Measurements from ENCODE around the gene WAPL. TPM values are rescaled to one million over a fixed set of nuclear protein-coding genes. Genes with fewer than 3 reads are reported as not detected.
A peak's percentile ranks its signal among the peaks of the same experiment; 100 is the strongest.

Gene WAPL
- polyA plus RNA-seq, 1 of the 3 experiments (the other 2 are of a cell fraction), result 8.7 TPM

DNA sequence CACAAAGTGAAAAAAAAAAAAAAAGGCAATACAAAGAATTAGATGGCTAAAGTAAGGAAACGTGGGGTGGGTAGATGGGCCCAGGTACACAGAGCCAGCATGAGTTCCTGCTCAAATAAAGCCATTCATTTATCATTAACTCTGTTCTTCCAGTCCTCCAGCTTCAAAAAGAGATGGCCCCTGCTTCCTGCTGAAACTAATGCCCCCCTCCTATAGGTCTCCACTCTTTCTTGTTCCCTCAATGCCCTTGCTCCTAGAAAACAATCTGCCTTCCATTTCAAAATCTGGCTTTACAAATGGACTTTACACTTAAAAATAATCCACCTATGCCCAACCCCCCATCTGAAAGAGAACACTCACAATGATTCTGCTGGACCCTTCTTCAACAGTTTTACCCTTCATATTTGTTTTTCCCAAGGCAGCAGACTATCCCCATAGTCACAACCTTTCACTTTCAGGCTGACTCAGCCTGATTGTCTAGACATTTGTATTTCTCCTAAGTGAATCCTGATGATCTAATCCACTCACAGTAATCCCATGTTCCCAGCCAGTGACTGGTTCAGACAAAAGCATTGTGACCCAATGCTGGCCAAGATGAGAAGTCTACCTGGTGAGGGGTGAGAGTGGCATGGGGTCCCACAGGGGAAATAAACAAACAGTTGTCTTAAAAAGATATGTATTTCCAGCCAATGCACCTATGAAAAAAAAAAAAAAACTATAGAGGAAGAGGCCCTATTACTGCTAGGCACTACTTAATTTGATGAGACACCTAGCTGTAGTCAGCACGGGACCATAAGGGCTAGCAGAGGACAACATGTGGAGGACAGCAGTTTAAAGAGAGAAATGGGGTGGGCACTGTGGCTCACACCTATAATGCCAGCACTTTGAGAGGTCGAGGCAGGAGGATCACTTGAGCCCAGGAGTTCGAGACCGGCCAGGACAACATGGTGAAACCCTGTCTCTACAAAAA, 80.4 kb downstream of the WAPL start:
- no peak for DNase-seq
- Histone ChIP-seq H3K27ac (ENCODE audit: low read depth in 2 of 2, low read length in 1 of 2) (peak overlapping the region in 1 of 2 experiments; percentile 60; a peak in 2 of 4 replicates), H3K79me2 (ENCODE audit: insufficient read depth) (peaks cover 18% of the 10 kb centered on the region; the same call in 1 of the 2 replicates), H2AFZ (ENCODE audit: low read depth) (no peak overlapping the region), H3K36me3 (replicated peaks in 1 of 2; ENCODE audit: control insufficient read depth in 1 of 2, insufficient read depth in 2 of 2, low read length in 1 of 2) (peaks cover 71 to 81% of the 10 kb centered on the region in 2 experiments), H3K4me3 (ENCODE audit: low read depth in 2 of 2, low read length in 1 of 2) (no peak overlapping the region), H3K4me2 (no peak overlapping the region), H3K9me3 (no peaks in the 10 kb centered on the region), H3K9ac (no peak overlapping the region), H3K9me2 (no peaks in the 10 kb centered on the region), H3K27me3 (ENCODE audit: insufficient read depth) (no peaks in the 10 kb centered on the region), H3K4me1 (ENCODE audit: control insufficient read depth in 1 of 2, insufficient read depth in 2 of 2, low read depth in 1 of 2, low read length in 1 of 2) (no peaks in the 10 kb centered on the region), H3F3A (replicated peaks; ENCODE audit: insufficient read depth) (peaks cover 11% of the 10 kb centered on the region), H4K20me1 (ENCODE audit: insufficient read depth) (0 out of 2 replicates have a peak, but pooled peaks cover 8% of the 10 kb centered on the region)
- TF ChIP-seq FOSL2 (IDR thresholded peaks at IDR 0.05; ENCODE audit: borderline replicate concordance, low read depth) (peak; percentile 20; the same call in 1 of the 2 replicates), TCF12 (IDR thresholded peaks at IDR 0.05) (no peak)
- ChIA-PET CTCF (no interaction called here), POLR2A (interaction anchor here (0.6 kb wide), 1 partner anchor 40 kb away, joined by 7 read pairs; no protein-coding TSS in a partner anchor)
- WGBS (ENCODE audit: low lambda C conversion rate), result 95% methylated on average over 5 of the region's 5 CpGs

DNA sequence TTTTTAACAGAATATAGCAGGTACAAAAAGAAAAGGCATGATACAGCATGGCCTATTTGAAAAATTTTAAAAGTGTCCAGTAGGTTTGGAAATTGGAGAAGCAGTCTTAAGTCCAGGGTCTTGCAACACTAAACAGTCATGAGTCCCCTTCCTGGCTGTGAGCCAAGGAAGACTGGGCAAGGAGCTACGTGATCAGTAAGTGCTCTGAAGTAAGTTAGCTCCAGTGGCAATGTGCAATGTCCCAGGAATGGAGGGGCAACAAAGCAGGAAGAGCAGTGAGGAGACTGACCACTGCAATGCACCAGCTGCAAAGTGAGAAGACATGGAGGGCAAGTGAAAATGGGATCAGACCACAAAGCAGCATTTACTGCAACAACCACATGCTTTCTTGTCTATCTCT, 82.0 kb downstream of the WAPL start:
- H3K27me3 ChIP-seq (ENCODE audit: insufficient read depth), result no peaks in the 10 kb centered on the region
- no peaks in the 10 kb centered on the region for H3K9me2 ChIP-seq
- DNase-seq, result no peak
- TF ChIP-seq MEF2A (IDR thresholded peaks at IDR 0.05; ENCODE audit: borderline replicate concordance, low read depth) (no peak), EP300 (IDR thresholded peaks at IDR 0.05; ENCODE audit: borderline replicate concordance in 1 of 2, low read depth in 1 of 2, low read length in 1 of 2) (no peak)
- H3K36me3 ChIP-seq (replicated peaks in 1 of 2; ENCODE audit: control insufficient read depth in 1 of 2, insufficient read depth in 2 of 2, low read length in 1 of 2), result peaks cover 73 to 82% of the 10 kb centered on the region in 2 experiments
- 60% methylated on average over 1 of the region's 1 CpG for WGBS (ENCODE audit: low lambda C conversion rate)
- no peak overlapping the region for H2AFZ ChIP-seq (ENCODE audit: low read depth)
- H3K4me3 ChIP-seq (ENCODE audit: low read depth in 2 of 2, low read length in 1 of 2), result no peak overlapping the region
- ChIA-PET POLR2A (no interaction called here), CTCF (interaction anchor here (1.0 kb wide), 1 partner anchor 38 kb away, joined by 3 read pairs; no protein-coding TSS in a partner anchor)
- peaks cover 17% of the 10 kb centered on the region; the same call in 1 of the 2 replicates for H3K79me2 ChIP-seq (ENCODE audit: insufficient read depth)
- H3K27ac ChIP-seq (ENCODE audit: low read depth in 2 of 2, low read length in 1 of 2), result no peak overlapping the region
- H3K9me3 ChIP-seq, result no peaks in the 10 kb centered on the region
- no peak overlapping the region for H3K9ac ChIP-seq
- peaks cover 11% of the 10 kb centered on the region for H3F3A ChIP-seq (replicated peaks; ENCODE audit: insufficient read depth)
- H3K4me1 ChIP-seq (ENCODE audit: control insufficient read depth in 1 of 2, insufficient read depth in 2 of 2, low read depth in 1 of 2, low read length in 1 of 2), result no peaks in the 10 kb centered on the region
- H3K4me2 ChIP-seq, result no peak overlapping the region
- H4K20me1 ChIP-seq (ENCODE audit: insufficient read depth), result 0 out of 2 replicates have a peak, but pooled peaks cover 8% of the 10 kb centered on the region

GRCh38 chr10:86438091-86438749, 83.4 kb downstream of the WAPL start:
- Histone ChIP-seq H3K9me3 (no peaks in the 10 kb centered on the region), H4K20me1 (ENCODE audit: insufficient read depth) (0 out of 2 replicates have a peak, but pooled peaks cover 8% of the 10 kb centered on the region), H3K4me2 (no peak overlapping the region), H3K4me1 (ENCODE audit: control insufficient read depth in 1 of 2, insufficient read depth in 2 of 2, low read depth in 1 of 2, low read length in 1 of 2) (no peaks in the 10 kb centered on the region), H2AFZ (ENCODE audit: low read depth) (no peak overlapping the region), H3K4me3 (ENCODE audit: low read depth in 2 of 2, low read length in 1 of 2) (no peak overlapping the region), H3K27me3 (ENCODE audit: insufficient read depth) (no peaks in the 10 kb centered on the region), H3K27ac (ENCODE audit: low read depth in 2 of 2, low read length in 1 of 2) (no peak overlapping the region), H3K9ac (no peak overlapping the region), H3K79me2 (ENCODE audit: insufficient read depth) (peaks cover 6% of the 10 kb centered on the region; the same call in 1 of the 2 replicates), H3K36me3 (replicated peaks in 1 of 2; ENCODE audit: control insufficient read depth in 1 of 2, insufficient read depth in 2 of 2, low read length in 1 of 2) (peaks cover 71 to 73% of the 10 kb centered on the region in 2 experiments), H3F3A (replicated peaks; ENCODE audit: insufficient read depth) (peaks cover 15% of the 10 kb centered on the region), H3K9me2 (no peaks in the 10 kb centered on the region)
- WGBS (ENCODE audit: low lambda C conversion rate), result 94% methylated on average over 8 of the region's 8 CpGs
- DNase-seq, result no peak
- ChIA-PET POLR2A (no interaction called here), CTCF (interaction anchor here (0.8 to 1.2 kb wide), 2 partner anchors 37 to 147 kb away, joined by 3 read pairs; no protein-coding TSS in a partner anchor)
- TF ChIP-seq SMC3 (IDR thresholded peaks at IDR 0.05; ENCODE audit: low read depth, low read length), result no peak
- no peak for TF ChIP-seq MEF2A (IDR thresholded peaks at IDR 0.05; ENCODE audit: borderline replicate concordance, low read depth)
- no peak for TF ChIP-seq TEAD4 (IDR thresholded peaks at IDR 0.05; ENCODE audit: borderline replicate concordance, insufficient read depth)
- no peak for TF ChIP-seq USF1 (IDR thresholded peaks at IDR 0.05; ENCODE audit: borderline replicate concordance, low read depth)
- no peak for TF ChIP-seq ELF1 (IDR thresholded peaks at IDR 0.05)
- TF ChIP-seq, protein P1, sequence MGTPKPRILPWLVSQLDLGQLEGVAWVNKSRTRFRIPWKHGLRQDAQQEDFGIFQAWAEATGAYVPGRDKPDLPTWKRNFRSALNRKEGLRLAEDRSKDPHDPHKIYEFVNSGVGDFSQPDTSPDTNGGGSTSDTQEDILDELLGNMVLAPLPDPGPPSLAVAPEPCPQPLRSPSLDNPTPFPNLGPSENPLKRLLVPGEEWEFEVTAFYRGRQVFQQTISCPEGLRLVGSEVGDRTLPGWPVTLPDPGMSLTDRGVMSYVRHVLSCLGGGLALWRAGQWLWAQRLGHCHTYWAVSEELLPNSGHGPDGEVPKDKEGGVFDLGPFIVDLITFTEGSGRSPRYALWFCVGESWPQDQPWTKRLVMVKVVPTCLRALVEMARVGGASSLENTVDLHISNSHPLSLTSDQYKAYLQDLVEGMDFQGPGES (IDR thresholded peaks at IDR 0.05; ENCODE audit: low read depth, low read length), result no peak
- no peak for TF ChIP-seq ZBTB33 (IDR thresholded peaks at IDR 0.05; ENCODE audit: borderline replicate concordance, low read depth)
- TF ChIP-seq USF2 (IDR thresholded peaks at IDR 0.05; ENCODE audit: borderline replicate concordance, low read depth, low read length), result no peak
- TF ChIP-seq GATA2 (CRISPR knock-in tag; IDR thresholded peaks at IDR 0.05), result no peak
- TF ChIP-seq NRF1 (IDR thresholded peaks at IDR 0.05; ENCODE audit: low read depth, low read length), result no peak
